GM18868 (cell line): Measurements from ENCODE around the gene GNL1.
"Not testable (repeated sequence)": the region's sequence is repeated elsewhere in the genome, so short reads cannot be mapped to it uniquely, and the experiment has no call there.

Experiments
- ATAC-seq: cut with Tn5 transposase; IDR thresholded peaks from one replicate; pipeline ENCODE4 v1.9.1; 2021; ENCODE audit warnings: mild to moderate bottlenecking, moderate library complexity; ENCODE audit not compliant: unreplicated experiment

The GNL1 gene

GRCh38 chr6:30556066-30556905 lies at the start of gene GNL1:
Gene GNL1, minus strand, starts transcription at chr6:30556489. Its CDS starts 286 bp downstream, at chr6:30556203.
- peak; percentile 71 for ATAC-seq

- ATAC-seq, result no peak
These were observed 47.7 kb upstream of the GNL1 start for GRCh38 chr6:30603961-30604360.

GRCh38 chr6:30601815-30602641 lies 45.7 kb upstream of the GNL1 start:
- no peak for ATAC-seq

DNA sequence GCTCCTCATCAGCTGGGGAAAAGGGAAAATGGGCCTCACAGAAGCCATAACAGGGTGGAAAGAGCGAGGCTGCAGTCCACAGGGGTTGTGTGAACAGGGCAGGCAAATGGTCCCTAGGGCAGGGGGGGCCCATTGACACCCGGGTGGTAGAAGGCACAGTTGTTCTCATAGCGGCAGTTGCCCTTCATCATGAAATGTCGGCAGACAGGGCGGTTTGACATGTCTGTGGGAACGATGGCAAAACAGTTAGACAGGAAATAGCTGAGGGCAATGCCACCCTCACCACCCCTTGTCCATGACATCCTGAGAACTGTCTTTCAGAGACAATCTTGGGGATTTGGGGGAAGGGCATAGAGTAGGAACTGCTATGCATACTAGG lies 45.1 kb upstream of the GNL1 start:
- no peak for ATAC-seq

GRCh38 chr6:30600451-30600961 lies 44.2 kb upstream of the GNL1 start:
- ATAC-seq, result no peak

DNA sequence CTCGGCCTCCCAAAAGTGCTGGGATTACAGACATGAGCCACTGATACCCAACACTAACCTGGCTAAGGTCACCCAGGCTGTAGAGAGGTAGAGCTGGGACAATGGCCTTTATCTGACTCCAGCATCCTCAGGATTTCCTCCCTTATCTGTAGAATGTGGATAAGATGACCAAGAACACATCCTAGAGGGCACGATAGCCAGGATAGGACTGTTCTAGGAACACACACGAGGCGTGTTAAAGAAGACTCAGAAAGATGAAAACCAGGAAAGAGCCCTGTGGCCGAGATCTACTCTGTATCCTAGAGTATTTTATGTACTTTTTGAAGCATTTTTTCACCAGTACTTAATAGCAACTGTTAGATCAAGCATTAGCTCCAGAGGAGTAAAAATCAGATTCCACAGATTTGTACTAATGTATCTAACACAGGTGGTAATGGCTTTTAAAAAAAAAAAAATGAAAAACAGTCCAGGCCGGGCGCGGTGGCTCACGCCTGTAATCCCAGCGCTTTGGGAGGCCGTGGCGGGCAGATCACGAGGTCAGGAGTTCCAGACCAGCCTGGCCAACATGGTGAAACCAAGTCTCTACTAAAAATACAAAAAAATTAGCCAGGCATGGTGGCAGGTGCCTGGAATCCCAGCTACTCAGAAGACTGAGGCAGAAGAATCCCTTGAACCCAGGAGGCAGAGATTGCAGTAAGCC lies 43.5 kb upstream of the GNL1 start:
- no peak for ATAC-seq

DNA sequence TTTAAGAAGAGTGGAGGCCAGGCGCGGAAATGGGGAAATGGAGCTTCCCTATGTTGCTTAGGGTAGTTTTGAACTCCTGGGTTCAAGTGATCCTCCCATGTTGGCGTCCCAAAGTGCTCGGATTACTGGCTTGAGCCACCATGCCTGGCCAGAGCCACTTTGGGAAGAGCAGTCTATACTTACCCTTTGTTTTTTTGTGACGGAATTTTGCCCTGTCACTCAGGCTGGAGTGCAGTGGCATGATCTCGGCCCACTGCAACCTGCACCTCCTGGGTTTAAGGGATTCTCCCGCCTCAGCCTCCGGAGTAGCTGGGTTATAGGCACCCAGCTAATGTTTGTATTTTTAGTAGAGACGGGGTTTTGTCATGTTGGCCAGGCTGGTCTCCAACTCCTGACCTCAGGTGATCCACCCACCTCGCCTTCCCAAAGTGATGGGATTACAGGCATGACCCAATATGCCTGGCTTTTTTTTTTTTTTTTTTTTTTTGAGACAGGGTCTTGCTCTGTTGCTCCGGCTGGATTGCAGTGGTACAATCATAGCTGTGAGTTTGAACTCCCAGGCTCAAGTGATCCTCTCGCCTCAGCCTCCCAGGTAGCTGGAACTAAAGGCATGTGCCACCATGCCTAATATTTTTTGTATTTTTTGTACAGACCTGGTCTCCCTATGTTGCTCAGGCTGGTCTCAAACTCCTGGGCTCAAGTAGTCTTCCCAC lies 42.8 kb upstream of the GNL1 start:
- no peak for ATAC-seq

DNA sequence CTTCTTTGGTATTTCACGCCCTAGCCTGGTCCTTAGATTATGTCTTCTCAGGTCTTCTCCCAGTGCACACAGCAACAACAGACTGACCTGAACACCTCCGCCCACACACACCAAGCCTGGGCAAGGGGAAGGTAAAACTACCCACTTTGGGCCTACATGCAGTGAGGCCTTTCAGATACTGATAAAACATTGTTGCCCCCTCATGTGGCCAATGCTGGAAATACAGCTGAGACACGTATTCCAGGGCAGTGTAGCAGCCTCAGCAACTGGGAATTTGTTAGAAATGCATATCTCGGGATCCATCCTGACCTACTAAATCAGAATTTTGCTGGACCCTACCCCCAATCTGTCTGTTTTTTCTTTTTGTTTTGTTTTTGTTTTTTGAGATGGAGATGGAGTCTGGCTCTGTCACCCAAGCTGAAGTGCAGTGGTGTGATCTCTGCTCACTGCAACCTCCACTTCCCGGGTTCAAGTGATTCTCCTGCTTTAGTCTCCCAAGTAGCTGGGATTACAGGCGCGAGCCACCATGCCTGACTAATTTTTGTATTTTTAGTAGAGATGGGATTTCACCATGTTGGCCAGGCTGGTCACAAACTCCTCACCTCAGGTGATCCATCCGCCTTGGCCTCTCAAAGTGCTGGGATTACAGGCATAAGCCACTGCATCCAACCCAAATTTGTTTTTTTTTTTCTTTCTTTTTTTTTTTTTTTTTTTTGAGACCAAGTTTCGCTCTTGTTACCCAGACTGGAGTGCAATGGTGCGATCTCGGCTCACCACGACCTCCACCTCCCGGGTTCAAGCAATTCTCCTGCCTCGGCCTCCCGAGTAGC lies 41.2 kb upstream of the GNL1 start:
- not testable (repeated sequence) for ATAC-seq

- no peak for ATAC-seq
These were observed 36.0 kb upstream of the GNL1 start for GRCh38 chr6:30592287-30592686.

DNA sequence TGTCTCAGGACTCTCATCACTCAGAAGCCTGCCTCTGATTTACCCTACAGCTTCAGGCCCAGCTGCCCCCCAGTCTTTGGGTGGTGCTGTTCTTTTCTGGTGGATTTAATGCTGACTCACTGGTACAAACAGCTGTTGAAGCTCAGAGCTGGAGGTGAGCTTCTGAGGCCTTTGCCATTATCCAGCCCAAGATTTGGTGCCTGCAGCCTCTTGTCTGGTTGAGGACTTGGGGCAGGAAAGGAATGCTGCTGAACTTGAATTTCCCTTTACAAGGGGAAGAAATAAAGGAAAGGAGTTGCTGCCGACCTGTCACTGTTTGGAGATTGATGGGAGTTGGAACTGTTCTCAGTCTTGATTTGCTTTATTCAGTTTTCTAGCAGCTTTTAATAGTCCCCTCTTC lies 34.7 kb upstream of the GNL1 start:
- no peak for ATAC-seq

- ATAC-seq, result no peak
These were observed 34.2 kb upstream of the GNL1 start for GRCh38 chr6:30590509-30590908.

GRCh38 chr6:30589754-30590358 lies 33.6 kb upstream of the GNL1 start:
- no peak for ATAC-seq

DNA sequence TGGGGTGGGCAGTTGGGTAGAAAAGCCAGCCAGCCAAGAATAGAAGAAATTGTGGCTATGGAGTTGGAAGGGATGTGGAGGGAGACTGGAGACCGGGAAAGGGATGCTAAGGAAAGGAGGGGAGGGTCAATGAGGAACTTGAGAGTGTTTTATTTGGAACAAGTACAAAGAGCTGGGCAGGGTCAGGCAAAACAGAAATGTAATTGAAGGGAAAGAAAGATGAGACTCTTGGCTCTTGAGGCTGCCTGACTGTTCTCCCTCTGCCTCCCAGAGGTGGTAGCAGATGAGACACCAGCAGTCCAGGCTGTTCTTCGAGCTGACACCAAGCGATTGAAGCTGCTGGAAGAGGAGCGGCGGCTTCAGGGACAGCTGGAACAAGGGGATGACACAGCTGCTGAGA lies 27.6 kb upstream of the GNL1 start:
- no peak for ATAC-seq

DNA sequence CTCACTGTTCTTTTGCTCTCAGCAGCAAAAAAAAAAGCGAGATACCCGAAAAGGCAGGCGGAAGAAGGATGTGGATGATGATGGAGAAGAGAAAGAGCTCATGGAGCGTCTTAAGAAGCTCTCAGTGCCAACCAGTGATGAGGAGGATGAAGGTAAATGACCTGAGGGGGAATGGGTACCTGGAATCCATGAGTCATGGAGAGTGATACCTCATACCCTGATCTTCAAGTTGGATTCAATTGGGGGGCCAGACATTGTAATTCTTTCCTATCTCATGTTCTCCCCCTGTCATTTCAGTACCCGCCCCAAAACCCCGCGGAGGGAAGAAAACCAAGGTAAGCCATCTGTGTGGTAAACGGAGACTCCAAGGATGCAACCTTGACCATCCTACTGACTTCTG lies 21.8 kb upstream of the GNL1 start:
- no peak for ATAC-seq

- no peak for ATAC-seq
These were observed 16.8 kb upstream of the GNL1 start for GRCh38 chr6:30573113-30573512.

- ATAC-seq, result no peak
These were observed 15.9 kb upstream of the GNL1 start for GRCh38 chr6:30572148-30572547.

GRCh38 chr6:30571762-30572082 lies 15.4 kb upstream of the GNL1 start:
- no peak for ATAC-seq

DNA sequence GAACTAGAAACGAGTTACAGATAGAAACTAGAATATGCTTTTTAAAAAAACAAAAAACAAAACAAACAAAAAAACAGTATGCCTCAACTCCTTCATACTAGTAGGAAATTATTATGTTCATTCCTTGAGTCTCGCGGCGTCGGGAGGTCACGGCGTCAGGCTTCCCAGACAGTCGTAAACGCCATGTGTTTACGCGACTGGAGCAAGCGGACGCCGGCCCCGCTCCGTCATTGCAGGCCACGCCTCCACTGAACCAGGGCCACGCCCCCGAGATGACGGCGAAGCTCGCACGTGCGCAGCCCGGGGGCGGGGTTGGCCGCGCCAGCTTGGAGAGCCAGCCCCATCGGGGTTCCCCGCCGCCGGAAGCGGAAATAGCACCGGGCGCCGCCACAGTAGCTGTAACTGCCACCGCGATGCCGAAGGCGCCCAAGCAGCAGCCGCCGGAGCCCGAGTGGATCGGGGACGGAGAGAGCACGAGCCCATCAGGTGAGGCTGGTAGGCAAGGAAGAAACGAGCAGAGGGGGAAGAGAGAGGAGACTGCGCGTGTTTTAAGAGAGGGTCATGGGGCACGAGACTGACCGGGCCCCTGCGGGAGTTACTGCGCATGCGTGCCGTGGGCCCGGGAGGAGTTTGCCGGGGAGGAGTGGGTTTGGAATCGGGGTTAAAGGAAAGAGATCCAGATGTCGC lies 14.9 kb upstream of the GNL1 start, which contains the start of gene ABCF1:
Gene ABCF1, plus strand, starts transcription at position 368 of the 687 bp plus-strand sequence. Its CDS starts 46 bp downstream, at position 414.
- peak; percentile 92 for ATAC-seq

DNA sequence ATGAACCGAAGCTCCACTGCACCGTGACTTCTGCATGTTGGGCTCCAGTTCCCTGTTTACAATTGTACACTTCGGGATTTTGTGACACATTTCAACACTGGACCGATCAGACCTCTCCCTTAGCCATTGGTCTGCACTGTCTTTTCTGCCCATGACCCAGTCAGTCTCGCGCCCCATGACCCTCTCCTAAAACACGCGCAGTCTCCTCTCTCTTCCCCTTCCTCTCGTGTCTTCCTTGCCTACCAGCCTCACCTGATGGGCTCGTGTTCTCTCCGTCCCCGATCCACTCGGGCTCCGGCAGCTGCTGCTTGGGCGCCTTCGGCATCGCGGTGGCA lies 14.4 kb upstream of the GNL1 start:
- peak; percentile 6 for ATAC-seq
